BJ (cell line): ENCODE measurements around the gene SLC27A4. TPM values are rescaled to one million over a fixed set of nuclear protein-coding genes. Genes with fewer than 3 reads are reported as not detected.

ENCODE experiments used
- CTCF ChIA-PET: fragments of 350-600 bp; formaldehyde crosslinking; extraction: SDS; loops from one replicate; lab custom pipeline; 2021; ENCODE audit warnings: antibody characterized with exemption, inconsistent platforms; lab: Yijun Ruan, JAX
- POLR2A ChIA-PET: fragments of 300-600 bp; sonication (Branson Sonifier 250); formaldehyde crosslinking; extraction: SDS; loops from one replicate; lab custom pipeline; 2021; ENCODE audit warnings: antibody characterized with exemption; lab: Charles Lee
- DNase-seq: peaks from one replicate; pipeline ENCODE4 v3.0.0-alpha.2; 2011; ENCODE audit warnings: low read depth
- H3K27me3 ChIP-seq: 2 replicates; pipeline ENCODE4 v1.6.0; 2011; ENCODE audit warnings: low read length; ENCODE audit not compliant: control insufficient read depth, insufficient read depth
- H3K36me3 ChIP-seq: 2 replicates; pipeline ENCODE4 v1.5.1; 2011; ENCODE audit warnings: low read length; ENCODE audit not compliant: control insufficient read depth, insufficient read depth
- H3K4me3 ChIP-seq: 2 replicates; pipeline ENCODE4 v1.5.1; 2011; ENCODE audit warnings: low read depth, mild to moderate bottlenecking, control low read depth, low read length
- CTCF ChIP-seq: IDR thresholded peaks from 2 replicates; pipeline ENCODE4 v1.5.1; 2011; ENCODE audit warnings: low read depth, mild to moderate bottlenecking, control low read depth, inconsistent platforms, low read length, moderate library complexity; ENCODE audit not compliant: insufficient read depth
- polyA plus RNA-seq: library from polyadenylated mRNA; depleted of rRNA; stranded (reverse); fragments of >200 nt; gene quantifications from 2 replicates; pipeline ENCODE4 v1.2.3, GENCODE V29; 2011

The SLC27A4 gene
- polyA plus RNA-seq, 1 experiment: 15.2 TPM

- DNase-seq: peak; percentile 42
- Histone ChIP-seq H3K36me3 (no peaks in the 10 kb centered on the region), H3K27me3 (no peaks in the 10 kb centered on the region), H3K4me3 (peak overlapping the region; percentile 21)
- peak; percentile 94 for TF ChIP-seq CTCF
- ChIA-PET POLR2A (interaction anchor here (1.4 to 1.7 kb wide), 2 partner anchors 9 to 171 kb away, joined by 4 to 6 read pairs; partner anchors contain the start of gene URM1), CTCF (interaction anchor here (0.6 to 9.0 kb wide), 34 partner anchors 9 to 274 kb away, joined by 3 to 108 read pairs (median 4); partner anchors contain the start of genes CERCAM and URM1)
Measured at GRCh38 chr9:128361986-128362646, 21.8 kb downstream of the SLC27A4 start.

GRCh38 chr9:128362774-128363173, 22.4 kb downstream of the SLC27A4 start:
- Histone ChIP-seq H3K27me3 (no peaks in the 10 kb centered on the region), H3K4me3 (no peak overlapping the region), H3K36me3 (no peaks in the 10 kb centered on the region)
- ChIA-PET POLR2A (interaction anchor here (1.7 kb wide), 1 partner anchor 8 kb away, joined by 6 read pairs; the partner anchor contains the start of gene URM1), CTCF (interaction anchor here (0.6 to 9.0 kb wide), 31 partner anchors 9 to 274 kb away, joined by 3 to 108 read pairs (median 4); partner anchors contain the start of genes CERCAM and URM1)
- TF ChIP-seq CTCF: no peak
- DNase-seq: no peak

GRCh38 chr9:128365525-128365924, 25.2 kb downstream of the SLC27A4 start:
- ChIA-PET CTCF (interaction anchor here (1.1 to 9.0 kb wide), 5 partner anchors 45 to 73 kb away, joined by 3 to 108 read pairs (median 5); partner anchors contain the start of gene CERCAM), POLR2A (interaction anchor here (0.5 kb wide), 1 partner anchor 272 kb away, joined by 3 read pairs; no protein-coding TSS in a partner anchor)
- no peak overlapping the region for H3K4me3 ChIP-seq
- no peaks in the 10 kb centered on the region for H3K27me3 ChIP-seq
- TF ChIP-seq CTCF: no peak
- no peaks in the 10 kb centered on the region for H3K36me3 ChIP-seq
- DNase-seq: no peak

- ChIA-PET CTCF (interaction anchor here (4.4 kb wide), 1 partner anchor 51 kb away, joined by 12 read pairs; the partner anchor contains the start of gene CERCAM), POLR2A (no interaction called here)
- Histone ChIP-seq H3K36me3 (peaks cover 2% of the 10 kb centered on the region; the same call in 1 of the 2 replicates), H3K4me3 (no peak overlapping the region), H3K27me3 (no peaks in the 10 kb centered on the region)
- TF ChIP-seq CTCF: no peak
- DNase-seq: no peak
Measured at GRCh38 chr9:128369024-128369706, 28.8 kb downstream of the SLC27A4 start.

GRCh38 chr9:128370367-128370751, 30.0 kb downstream of the SLC27A4 start:
- peaks cover 6% of the 10 kb centered on the region for H3K36me3 ChIP-seq
- no peak for DNase-seq
- peak overlapping the region; percentile 81 for H3K4me3 ChIP-seq
- ChIA-PET CTCF (interaction anchor here (1.2 to 4.4 kb wide), 5 partner anchors 8 to 75 kb away, joined by 3 to 22 read pairs (median 10); partner anchors contain the start of gene CERCAM), POLR2A (interaction anchor here (0.7 to 1.5 kb wide), 2 partner anchors 8 to 31 kb away, joined by 4 to 6 read pairs; no protein-coding TSS in a partner anchor)
- no peak for TF ChIP-seq CTCF
- H3K27me3 ChIP-seq: no peaks in the 10 kb centered on the region
